Lower leg skin (tissue), 4 donors: ENCODE results near the gene BLNK. TPM values are rescaled to one million over a fixed set of nuclear protein-coding genes. Genes with fewer than 3 reads are reported as not detected.

ENCODE experiments used
- DNase-seq, 2 donors: peaks; one replicate each; pipeline ENCODE4 v3.0.0-alpha.2; 2019; ENCODE audit warnings: low spot score in 2 of 2
- H3K4me3 ChIP-seq: fragments of 200-600 bp; sonication (generic); 2 replicates; pipeline ENCODE4 v1.5.1; 2017; ENCODE audit warnings: mild to moderate bottlenecking, low read depth; ENCODE audit not compliant: poor library complexity, severe bottlenecking
- CTCF ChIP-seq, 3 donors: fragments of 450-650 bp; IDR thresholded peaks; one replicate each; pipeline ENCODE4 v1.5.1; 2016; ENCODE audit warnings: antibody characterized with exemption in 3 of 3, mild to moderate bottlenecking in 3 of 3, moderate library complexity in 2 of 3
- POLR2A ChIP-seq, 2 donors: fragments of 450-650 bp; IDR thresholded peaks; one replicate each; pipeline ENCODE4 v1.6.1; 2016 to 2017; ENCODE audit warnings: antibody characterized with exemption in 2 of 2, mild to moderate bottlenecking in 1 of 2, moderate library complexity in 1 of 2
- WGBS, 2 donors: methylation state at CpG; one replicate each; pipeline ENCODE4 v1.1.5; 2018; 5-methylcytosine and 5-hydroxymethylcytosine counted together
- intact Hi-C: fragments of 100-400 bp; cut with DNase I; formaldehyde crosslinking; loops from one replicate; pipeline ENCODE4 v1.15.0; 2023; ENCODE audit warnings: low total_unique reads
- total RNA-seq, 4 donors: library from RNA; depleted of rRNA; stranded (reverse); fragments of >200 nt; gene quantifications; one replicate each; pipeline ENCODE4 v1.1.0, GENCODE V29; 2016

BLNK gene
- total RNA-seq, 4 donors from 2014 or later, result 2.4 to 13.3 (median 7.7) TPM

GRCh38 chr10:96285331-96285752 lies 14.0 kb upstream of the BLNK start:
- TF ChIP-seq POLR2A (IDR thresholded peaks at IDR 0.05) (no peak), CTCF (IDR thresholded peaks at IDR 0.05) (no peak)
- 81 to 82% methylated on average over 8 of the region's 8 CpGs for WGBS, 2 donors
- no peak overlapping the region for H3K4me3 ChIP-seq
- no peak for DNase-seq
- intact Hi-C loops, result no loop called here

DNA sequence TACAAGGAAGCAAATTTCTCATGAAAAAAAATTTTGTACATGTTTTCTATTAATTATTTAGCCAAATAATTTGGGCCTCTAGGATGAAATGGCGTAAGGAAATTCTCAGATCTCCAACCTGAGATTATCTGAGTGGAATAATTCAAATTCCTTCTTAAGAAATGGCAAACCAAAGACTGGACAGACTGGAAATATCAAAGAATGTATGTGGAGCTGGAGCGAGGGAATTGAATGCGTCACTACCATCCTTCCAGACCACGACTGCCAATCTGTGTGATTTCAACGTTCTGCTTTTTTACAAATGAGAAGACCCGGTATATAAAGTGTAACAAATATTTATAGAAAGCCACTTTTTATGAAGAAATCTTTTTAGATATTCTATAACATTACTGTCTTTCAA lies 12.4 kb upstream of the BLNK start:
- DNase-seq, result no peak
- TF ChIP-seq CTCF (IDR thresholded peaks at IDR 0.05) (no peak), POLR2A (IDR thresholded peaks at IDR 0.05) (no peak)
- 86% methylated on average over 6 of the region's 6 CpGs for WGBS, 2 donors
- intact Hi-C loops, result no loop called here
- H3K4me3 ChIP-seq, result no peak overlapping the region

GRCh38 chr10:96283351-96283750 lies 12.0 kb upstream of the BLNK start:
- intact Hi-C loops, result no loop called here
- DNase-seq, result no peak
- no peak overlapping the region for H3K4me3 ChIP-seq
- WGBS, 2 donors, result 51 to 68% methylated on average over 2 of the region's 2 CpGs
- TF ChIP-seq CTCF (IDR thresholded peaks at IDR 0.05), result no peak
- TF ChIP-seq POLR2A (IDR thresholded peaks at IDR 0.05), result no peak

- no peak for DNase-seq
- WGBS, 2 donors, result 81 to 85% methylated on average over 3 of the region's 3 CpGs
- H3K4me3 ChIP-seq, result no peak overlapping the region
- TF ChIP-seq CTCF (IDR thresholded peaks at IDR 0.05) (no peak), POLR2A (IDR thresholded peaks at IDR 0.05) (no peak)
- intact Hi-C loops, result no loop called here
Observed at GRCh38 chr10:96281444-96282029, 10.2 kb upstream of the BLNK start.

DNA sequence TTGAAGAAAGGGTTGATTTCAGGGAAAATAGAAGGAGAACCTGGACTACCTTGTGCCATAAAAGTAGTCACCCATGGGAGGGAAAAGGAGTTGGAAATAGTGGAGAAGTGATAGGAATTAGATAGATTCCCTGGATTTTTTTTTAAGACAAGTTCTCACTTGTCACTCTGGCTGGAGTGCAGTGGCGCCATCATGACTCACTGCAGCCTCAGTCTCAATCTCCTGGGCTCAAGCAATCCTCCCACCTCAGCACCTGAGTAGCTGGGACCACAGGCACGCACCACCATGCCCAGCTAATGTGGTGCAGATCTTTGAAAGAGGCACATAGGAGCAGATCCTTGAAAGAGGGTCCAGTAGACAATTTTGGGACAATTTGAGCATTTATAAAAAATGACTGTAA lies 9.5 kb upstream of the BLNK start:
- H3K4me3 ChIP-seq, result no peak overlapping the region
- 58 to 70% methylated on average over 2 of the region's 2 CpGs for WGBS, 2 donors
- TF ChIP-seq CTCF (IDR thresholded peaks at IDR 0.05) (no peak), POLR2A (IDR thresholded peaks at IDR 0.05) (no peak)
- no peak for DNase-seq
- intact Hi-C loops, result no loop called here

DNA sequence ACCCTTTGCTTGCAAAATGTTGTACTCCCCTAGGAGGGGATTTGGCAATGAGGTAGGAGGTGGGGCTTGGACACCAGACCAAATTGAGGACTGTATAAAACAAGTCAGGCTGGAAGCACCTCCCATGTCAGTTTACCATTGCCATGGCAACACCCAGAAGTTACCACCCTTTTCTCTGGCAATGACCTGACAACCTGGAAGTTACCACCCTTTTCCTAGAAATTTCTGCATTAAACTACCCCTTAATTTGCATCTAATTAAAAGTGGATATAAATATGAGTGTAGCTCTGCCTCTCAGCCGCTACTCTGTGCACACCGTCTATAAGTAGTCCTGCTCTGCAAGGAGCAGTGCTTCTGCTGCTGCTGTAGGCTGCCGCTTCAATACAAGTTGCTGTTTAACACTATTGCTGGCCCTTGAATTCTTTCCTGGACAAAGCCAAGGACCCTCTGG lies 7.8 kb upstream of the BLNK start:
- TF ChIP-seq CTCF (IDR thresholded peaks at IDR 0.05) (no peak), POLR2A (IDR thresholded peaks at IDR 0.05) (no peak)
- DNase-seq, result no peak
- 73 to 80% methylated on average over 3 of the region's 3 CpGs for WGBS, 2 donors
- intact Hi-C loops, result no loop called here
- no peak overlapping the region for H3K4me3 ChIP-seq
